PFSK-1 (cell line): ENCODE data around the gene MYL5.

Experiments used
- FOXP2 ChIP-seq: optimal IDR thresholded peaks from 2 replicates; pipeline ENCODE3; 2011; ENCODE audit warnings: borderline replicate concordance, control low read depth, inconsistent platforms; ENCODE audit not compliant: insufficient read depth; ENCODE audit errors: extremely low read length, extremely low read depth
- POLR2AphosphoS5 ChIP-seq: IDR thresholded peaks from 2 replicates; pipeline ENCODE4 v1.6.1; 2012; ENCODE audit warnings: low read depth, mild to moderate bottlenecking, control low read depth, low read length, moderate library complexity
- SIN3A ChIP-seq: IDR thresholded peaks from 2 replicates; pipeline ENCODE4 v1.6.1; 2012; ENCODE audit warnings: mild to moderate bottlenecking, low read length, moderate library complexity, borderline replicate concordance; ENCODE audit not compliant: insufficient read depth
- TAF1 ChIP-seq: IDR thresholded peaks from 2 replicates; pipeline ENCODE4 v1.6.1; 2012; ENCODE audit warnings: low read length, control low read depth, borderline replicate concordance; ENCODE audit not compliant: insufficient read depth
- TF ChIP-seq, protein P1 (sequence below), 2 experiments: IDR thresholded peaks; 2 replicates each; pipeline versions ENCODE4 v1.6.1 to v1.8.0; 2011 to 2012; ENCODE audit warnings: low read depth in 2 of 2, low read length in 2 of 2, control low read depth in 1 of 2, inconsistent platforms in 1 of 2, mild to moderate bottlenecking in 1 of 2, moderate library complexity in 1 of 2; ENCODE audit not compliant: insufficient read depth in 1 of 2

Gene MYL5

DNA sequence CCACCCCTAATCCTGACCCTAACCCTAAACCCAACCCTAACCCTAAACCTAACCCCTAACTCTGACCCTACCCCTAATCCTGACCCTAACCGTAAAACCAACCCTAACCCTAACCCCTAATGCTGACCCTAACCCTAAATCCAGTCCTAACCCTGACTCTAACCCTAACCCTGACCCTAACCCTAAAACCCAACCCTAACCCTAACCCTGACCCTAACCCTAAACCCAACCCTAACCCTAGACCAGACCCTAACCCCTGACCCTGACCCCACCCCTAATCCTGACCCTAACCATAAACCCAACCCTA is 30.6 kb downstream of the MYL5 start:
- no peak for TF ChIP-seq TAF1
- no peak for TF ChIP-seq FOXP2
- TF ChIP-seq POLR2AphosphoS5: no peak
- no peak for TF ChIP-seq SIN3A
- TF ChIP-seq, protein P1, sequence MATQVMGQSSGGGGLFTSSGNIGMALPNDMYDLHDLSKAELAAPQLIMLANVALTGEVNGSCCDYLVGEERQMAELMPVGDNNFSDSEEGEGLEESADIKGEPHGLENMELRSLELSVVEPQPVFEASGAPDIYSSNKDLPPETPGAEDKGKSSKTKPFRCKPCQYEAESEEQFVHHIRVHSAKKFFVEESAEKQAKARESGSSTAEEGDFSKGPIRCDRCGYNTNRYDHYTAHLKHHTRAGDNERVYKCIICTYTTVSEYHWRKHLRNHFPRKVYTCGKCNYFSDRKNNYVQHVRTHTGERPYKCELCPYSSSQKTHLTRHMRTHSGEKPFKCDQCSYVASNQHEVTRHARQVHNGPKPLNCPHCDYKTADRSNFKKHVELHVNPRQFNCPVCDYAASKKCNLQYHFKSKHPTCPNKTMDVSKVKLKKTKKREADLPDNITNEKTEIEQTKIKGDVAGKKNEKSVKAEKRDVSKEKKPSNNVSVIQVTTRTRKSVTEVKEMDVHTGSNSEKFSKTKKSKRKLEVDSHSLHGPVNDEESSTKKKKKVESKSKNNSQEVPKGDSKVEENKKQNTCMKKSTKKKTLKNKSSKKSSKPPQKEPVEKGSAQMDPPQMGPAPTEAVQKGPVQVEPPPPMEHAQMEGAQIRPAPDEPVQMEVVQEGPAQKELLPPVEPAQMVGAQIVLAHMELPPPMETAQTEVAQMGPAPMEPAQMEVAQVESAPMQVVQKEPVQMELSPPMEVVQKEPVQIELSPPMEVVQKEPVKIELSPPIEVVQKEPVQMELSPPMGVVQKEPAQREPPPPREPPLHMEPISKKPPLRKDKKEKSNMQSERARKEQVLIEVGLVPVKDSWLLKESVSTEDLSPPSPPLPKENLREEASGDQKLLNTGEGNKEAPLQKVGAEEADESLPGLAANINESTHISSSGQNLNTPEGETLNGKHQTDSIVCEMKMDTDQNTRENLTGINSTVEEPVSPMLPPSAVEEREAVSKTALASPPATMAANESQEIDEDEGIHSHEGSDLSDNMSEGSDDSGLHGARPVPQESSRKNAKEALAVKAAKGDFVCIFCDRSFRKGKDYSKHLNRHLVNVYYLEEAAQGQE (IDR thresholded peaks at IDR 0.05; ENCODE audit: insufficient read depth in 1 of 2, low read depth in 2 of 2, low read length in 2 of 2): no peak

DNA sequence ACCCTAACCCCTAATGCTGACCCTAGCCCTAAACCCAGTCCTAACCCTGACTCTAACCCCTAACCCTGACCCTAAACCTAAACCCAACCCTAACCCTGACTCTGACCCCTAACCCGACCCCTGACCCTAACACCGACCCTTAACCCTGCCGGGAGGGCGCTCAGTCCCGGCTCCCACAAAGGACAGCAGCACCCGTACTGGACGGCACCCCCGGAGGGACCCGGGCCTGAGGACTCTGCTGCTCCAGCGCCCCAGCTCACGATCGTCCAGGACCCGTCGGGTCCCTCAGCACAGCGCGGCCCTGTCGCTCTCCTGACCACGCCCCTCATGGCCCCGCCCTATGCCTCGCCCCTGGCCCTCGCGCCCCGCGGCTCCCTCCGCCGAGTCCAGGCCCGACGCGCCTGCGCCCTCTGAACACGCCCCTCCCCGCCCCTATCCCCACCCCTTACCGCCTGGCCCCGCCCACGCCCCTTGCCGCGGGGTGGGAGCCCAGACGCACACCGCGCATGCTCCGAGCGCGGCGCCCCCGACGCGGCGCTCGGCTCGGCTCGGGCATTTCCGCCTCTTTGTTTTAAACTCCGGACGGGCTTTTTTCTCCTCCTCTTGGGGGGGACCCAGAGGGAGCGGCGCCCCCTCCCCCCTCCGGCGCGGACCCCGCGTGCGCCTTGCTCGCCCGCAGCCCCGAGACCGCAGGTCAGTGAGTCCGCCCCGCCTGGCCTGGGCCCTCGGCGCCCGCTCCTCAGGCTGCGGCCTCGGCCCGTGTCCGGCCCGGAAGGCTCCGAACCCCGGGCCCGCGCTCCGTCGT is 31.1 kb downstream of the MYL5 start, which contains the start of gene PCGF3:
PCGF3 (plus strand) TSS at position 555 of the 805 bp plus-strand sequence. CDS start 27,849 bp downstream, outside the sequence.
- peak; percentile 67 for TF ChIP-seq FOXP2
- TF ChIP-seq TAF1: peak; percentile 28; the same call in 1 of the 2 replicates
- no peak for TF ChIP-seq SIN3A
- TF ChIP-seq POLR2AphosphoS5: peak; percentile 67
- TF ChIP-seq, protein P1 (IDR thresholded peaks at IDR 0.05; ENCODE audit: insufficient read depth in 1 of 2, low read depth in 2 of 2, low read length in 2 of 2): 0 out of 4 replicates have a peak, but pooled peaks of 1 of the 2 experiments have one; percentile 24

DNA sequence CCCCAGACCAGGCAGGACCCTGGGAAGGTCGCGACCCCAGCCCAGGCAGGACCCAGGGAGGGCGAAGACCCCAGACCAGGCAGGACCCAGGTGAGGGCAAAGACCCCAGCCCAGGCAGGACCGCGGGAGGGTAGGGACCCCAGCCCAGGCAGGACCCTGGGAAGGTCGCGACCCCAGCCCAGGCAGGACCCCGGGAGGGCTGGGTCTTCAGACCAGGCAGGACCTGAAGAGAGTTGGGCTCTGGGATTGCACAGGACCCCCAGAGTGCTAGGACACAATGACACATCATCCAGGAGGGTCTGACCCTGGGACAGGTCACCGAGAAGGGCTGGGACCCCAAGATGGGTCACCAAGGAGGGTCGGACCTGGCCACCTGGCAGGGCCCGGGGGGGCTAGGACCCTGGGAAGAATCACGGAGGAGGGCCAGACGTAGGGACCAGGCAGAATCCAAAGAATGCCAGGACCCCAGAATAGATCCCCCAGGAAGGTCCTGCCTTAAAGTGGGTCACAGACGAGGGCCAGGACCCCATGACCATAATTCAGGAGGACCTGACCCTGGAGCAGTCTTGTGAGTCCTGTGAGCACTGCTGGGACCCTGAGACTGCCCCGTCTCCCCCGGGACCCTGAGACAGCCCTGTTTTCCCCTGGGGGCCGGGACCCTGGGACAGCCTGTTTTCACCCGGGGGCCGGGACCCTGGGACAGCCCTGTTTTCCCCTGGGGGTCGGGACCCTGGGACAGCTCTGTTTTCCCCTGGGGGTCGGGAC is 32.7 kb downstream of the MYL5 start:
- no peak for TF ChIP-seq SIN3A
- no peak for TF ChIP-seq FOXP2
- TF ChIP-seq POLR2AphosphoS5: no peak
- TF ChIP-seq, protein P1 (IDR thresholded peaks at IDR 0.05; ENCODE audit: insufficient read depth in 1 of 2, low read depth in 2 of 2, low read length in 2 of 2): no peak

DNA sequence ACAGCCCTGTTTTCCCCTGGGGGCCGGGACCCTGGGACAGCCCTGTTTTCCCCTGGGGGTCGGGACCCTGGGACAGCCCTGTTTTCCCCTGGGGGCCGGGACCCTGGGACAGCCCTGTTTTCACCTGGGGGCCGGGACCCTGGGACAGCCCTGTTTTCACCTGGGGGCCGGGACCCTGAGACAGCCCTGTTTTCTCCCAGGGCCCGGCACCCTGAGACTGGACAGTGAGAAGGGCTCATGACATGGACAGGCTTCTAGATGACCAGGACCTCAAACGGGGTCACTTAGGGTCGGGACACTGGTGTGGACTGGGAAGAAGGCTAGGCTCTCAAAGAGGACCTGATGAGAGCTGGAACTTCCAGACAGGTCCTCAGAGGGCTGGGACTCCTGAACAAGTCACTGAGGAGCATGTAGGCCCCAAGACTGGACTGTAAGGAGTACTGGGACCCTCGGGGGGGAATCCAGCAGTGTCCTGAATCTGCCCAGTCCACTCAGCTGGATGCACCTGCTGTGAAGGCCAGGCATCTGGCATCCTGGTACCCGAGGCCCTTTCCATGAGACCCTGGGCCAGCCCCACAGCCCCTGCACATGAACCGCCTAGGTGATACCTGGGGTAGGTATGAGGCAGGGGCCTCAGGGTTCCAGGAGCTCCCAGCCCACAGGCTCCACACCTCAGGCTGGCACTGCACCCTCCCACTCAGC is 33.7 kb downstream of the MYL5 start:
- TF ChIP-seq SIN3A (no peak), POLR2AphosphoS5 (no peak), FOXP2 (no peak), TAF1 (no peak)
- TF ChIP-seq, protein P1 (IDR thresholded peaks at IDR 0.05; ENCODE audit: insufficient read depth in 1 of 2, low read depth in 2 of 2, low read length in 2 of 2): no peak
